GM20431 (cell line): ENCODE measurements around the gene SAXO2.
"Not testable (repeated sequence)": the region's sequence is repeated elsewhere in the genome, so short reads cannot be mapped to it uniquely, and the experiment has no call there.

Experiments used
- in situ Hi-C: fragments of 300-500 bp; cut with MseI, MboI; formaldehyde crosslinking; loops from one replicate; pipeline ENCODE4 v1.15.0; 2020; ENCODE audit warnings: low sequenced_read_pairs; ENCODE audit not compliant: unreplicated experiment

Gene SAXO2

DNA sequence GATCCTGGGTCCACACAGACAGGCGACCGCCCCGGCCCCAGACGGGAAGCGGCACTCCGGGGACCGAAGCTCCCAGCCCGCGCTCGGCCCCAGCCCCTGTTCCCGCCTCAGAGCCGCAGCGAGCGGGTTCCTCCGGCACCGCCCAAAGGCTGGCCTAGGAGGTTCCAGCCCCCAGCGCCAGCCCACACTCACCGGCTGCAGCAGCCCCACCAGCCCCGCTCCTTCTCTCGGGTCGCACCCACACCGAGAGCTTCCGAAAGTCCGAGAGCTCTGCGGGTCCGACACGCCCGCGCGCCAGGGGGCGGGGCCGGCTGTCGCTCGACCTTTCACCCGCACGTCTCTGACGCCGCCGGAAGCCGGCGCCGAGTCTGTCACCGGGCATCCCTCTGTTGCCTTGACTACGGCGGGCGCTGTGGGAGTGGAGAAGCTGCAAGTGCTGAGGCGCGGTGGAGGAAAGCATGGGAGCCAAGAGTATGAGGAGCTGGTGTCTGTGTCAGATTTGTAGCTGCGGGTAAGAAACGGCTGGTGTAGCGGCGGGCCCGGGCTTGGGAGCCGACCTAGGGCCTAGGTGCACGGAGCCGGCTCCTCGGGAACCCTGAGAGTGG lies at the start of gene SAXO2, which contains the start of gene EFL1:
TSS of gene SAXO2 (plus strand) at position 397 of the 605 bp plus-strand sequence. CDS start at position 459, 62 bp downstream.
TSS of gene EFL1 (minus strand) at position 313 of the 605 bp plus-strand sequence. CDS start 956 bp downstream, outside the sequence.
- in situ Hi-C loops, result no loop called here

- in situ Hi-C loops, result not testable (repeated sequence)
Measured at GRCh38 chr15:82216092-82216491, 46.5 kb upstream of the SAXO2 start.

DNA sequence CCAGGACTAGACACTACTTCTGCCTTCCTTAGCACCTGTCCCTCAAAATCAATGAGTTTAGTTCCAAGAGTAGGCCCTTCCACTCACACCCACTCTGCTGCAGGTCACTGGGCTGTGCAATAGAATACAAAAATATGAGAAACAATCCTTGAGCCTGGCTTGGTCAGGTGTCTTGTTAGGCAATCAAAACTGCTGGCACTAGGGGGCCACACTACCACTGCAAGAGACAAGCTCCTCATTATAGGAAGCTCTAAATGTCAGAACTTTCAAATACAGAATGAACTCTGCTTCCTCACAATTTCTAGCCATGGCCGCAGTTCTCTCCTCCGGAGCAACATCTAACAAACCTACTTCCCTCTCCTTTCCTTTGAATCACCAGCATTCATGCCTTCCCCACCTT lies 41.1 kb upstream of the SAXO2 start:
- in situ Hi-C loops, result not testable (repeated sequence)

DNA sequence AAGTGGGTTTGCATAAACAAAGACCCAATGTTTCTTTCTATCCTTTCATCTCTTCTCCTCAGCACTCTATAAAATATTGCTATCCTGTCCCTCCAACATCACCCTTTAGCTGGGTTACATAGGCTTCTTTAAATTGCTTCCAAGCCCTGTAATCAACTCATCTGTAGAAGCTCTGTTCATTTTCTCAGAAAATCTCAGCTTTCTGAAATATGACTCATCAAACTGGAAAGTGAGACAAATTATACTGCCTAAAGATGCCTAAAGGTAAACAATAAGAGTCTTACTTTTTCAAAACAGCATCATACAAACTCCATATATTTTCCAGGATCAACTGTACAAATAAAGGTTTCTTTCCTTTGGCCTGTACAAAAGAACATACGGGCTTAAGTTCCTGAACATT lies 33.9 kb upstream of the SAXO2 start:
- in situ Hi-C loops, result no loop called here

GRCh38 chr15:82231233-82231632 lies 31.4 kb upstream of the SAXO2 start:
- in situ Hi-C loops, result no loop called here

GRCh38 chr15:82231842-82232241 lies 30.8 kb upstream of the SAXO2 start:
- in situ Hi-C loops, result no loop called here

DNA sequence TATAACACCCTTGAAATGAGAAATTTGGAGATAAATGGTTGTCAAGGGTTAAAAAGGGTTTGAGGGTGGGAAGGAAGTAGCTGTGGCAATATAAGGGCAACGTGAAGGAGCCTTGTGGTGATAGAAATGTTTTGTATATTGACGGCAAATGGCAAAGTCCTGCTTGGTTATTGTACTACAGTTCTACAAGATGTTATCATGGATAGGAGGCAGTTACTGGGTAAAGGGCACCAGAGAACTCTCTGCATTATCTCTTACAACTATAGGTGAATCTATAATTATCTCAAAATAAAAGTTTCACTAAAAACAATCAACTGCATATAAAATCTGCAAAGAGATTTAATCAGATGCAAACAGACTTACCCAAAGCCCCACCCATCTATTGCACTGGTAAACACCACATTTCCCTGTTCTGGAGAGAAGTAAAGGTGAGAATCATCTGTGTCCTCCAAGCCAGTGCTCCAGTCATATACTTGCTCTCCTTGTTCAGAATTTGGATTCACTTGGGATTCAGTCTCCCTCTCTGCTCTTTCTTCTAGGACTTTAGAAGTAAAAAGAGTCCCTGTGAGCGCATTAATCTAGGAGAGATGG lies 24.6 kb upstream of the SAXO2 start:
- in situ Hi-C loops, result not testable (repeated sequence)

DNA sequence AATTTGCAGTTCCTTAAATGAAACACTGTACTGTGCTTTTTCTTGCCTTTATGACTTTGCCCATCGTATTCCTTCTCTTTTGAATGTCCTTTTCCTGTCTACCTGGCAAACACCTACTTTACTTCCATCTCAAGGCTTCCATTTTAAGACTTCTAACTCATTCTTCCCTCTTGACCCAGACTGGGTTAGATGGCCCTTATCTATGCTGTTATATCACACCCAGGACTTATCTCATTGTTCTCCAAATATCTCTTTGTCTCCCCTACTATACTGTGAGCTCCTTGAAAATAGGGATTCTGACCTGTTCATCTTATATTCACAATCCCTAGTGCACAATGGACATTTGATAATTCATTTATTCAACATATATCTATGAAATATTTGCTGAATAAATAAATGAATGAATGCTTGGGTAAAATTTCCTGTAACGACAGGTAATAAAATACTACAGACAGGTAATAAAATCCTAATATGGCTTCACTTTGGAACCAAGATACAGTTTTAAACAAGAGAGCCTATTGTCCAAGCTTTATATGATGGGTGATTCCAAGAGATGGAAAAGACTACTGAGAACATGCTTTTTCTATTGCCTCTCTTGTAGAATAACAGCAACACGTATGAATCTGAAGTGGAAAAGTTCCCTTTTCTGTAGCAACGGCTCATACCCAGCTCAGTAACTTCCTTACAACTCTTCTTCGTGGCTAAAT lies 22.8 kb upstream of the SAXO2 start:
- in situ Hi-C loops, result no loop called here

DNA sequence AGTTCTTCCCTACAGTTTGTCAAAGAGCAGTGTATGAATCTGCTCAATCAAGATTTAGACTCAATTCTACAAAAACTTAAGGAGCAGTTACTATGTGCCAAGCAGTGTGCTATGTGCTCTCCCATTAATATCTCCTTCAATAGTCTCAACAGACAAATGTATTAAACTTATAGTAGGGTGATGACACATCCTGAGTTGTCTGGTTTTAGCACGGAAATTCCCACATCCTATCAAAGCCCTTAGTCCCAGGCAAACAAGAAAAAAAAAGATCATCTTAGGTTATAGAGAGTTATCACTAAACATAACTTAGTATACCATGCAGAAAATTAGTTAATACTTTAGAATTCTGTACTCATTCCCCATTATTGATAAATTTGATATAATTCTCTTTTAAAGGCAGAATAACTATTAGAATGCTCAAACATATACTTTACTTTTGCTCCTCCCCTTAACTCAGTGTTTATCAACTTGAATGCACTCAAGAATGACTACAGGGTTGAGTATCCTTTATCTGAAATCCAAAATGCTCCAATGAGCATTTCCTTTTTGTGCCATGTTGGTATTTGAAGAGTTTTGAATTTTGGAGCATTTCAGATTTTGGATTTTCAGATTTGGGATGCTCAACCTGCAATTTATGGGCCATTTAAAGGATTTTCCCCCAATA lies 20.6 kb upstream of the SAXO2 start:
- in situ Hi-C loops, result not testable (repeated sequence)

- in situ Hi-C loops, result not testable (repeated sequence)
Measured at GRCh38 chr15:82243644-82244043, 19.0 kb upstream of the SAXO2 start.

DNA sequence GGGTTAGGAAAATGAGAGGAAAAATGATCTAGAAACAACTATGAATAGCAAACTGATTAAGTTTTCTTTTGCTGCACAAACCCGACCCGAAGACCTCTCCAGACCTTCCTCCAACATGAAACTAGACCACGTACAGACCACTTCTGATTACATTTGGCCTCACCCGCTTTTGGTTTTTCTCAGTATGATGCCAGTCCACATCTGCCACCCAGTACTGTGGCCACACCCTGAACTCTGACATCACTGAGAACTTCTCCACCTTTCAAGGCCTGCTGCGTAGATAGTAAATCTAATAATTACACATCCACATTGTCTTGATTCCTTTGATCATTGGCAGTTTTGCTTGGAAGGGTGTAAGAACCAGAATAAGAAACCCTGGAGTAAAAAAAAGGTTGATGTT lies 16.7 kb upstream of the SAXO2 start:
- in situ Hi-C loops, result not testable (repeated sequence)

DNA sequence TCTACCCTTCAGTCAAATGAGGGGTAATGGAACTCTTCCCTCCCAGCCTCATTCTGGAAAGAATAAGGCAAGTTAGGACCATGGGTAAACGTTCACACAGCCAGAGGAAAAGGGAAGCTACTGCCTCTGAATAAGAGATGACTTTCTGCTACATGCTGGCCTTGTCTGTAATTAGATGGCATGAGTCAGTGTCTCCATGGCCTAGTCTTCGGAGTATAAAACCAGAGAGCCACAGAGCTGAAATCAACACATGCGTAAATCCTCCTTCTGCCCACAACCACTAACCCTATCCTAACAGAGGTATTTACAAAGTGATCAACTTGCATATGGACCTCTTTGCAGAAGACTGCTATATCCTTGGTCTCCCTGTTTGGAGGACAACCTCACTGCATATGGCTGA lies 14.4 kb upstream of the SAXO2 start:
- in situ Hi-C loops, result not testable (repeated sequence)

DNA sequence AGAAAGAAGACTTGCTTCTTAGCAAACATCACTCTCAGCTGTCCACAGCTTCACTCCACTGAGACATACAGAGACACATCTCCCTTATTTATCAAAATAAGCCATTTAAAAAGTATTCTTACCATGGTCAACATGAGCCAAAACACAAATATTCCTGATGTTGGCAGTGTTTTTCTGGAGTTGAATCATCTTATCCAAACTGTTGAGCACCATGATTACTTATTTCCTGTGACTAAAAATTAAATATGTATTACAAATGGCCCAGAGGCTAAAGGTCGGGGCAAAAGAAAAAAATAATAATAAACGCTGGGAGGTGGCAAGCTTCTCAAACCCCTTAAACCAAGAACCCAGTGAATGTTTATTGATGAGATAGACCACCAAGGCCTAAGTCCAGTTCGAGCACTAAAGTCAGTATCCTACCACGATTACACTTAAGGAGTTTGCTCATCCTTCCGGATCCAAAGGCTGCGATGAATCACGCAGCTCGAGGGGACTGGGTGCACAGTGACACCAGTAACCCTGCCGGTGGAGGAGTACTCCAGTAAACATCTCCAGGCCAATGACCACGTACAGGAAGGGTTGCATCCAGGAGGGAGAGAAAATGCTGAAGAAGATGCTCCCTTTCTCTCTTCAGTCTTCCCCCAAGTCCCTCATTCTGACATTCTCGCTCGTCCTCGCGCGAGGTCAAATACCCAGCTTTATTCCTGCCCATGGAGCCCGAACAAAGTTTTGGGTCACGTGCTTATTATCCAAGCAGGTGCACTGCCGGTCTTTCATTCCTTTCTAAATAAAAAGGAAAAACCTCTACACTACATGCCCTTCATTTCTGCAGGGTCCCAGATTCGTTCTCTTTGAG lies 824 bp upstream of the SAXO2 start:
- in situ Hi-C loops, result not testable (repeated sequence)

- in situ Hi-C loops, result no loop called here
Measured at GRCh38 chr15:82263350-82263749, 732 bp downstream of the SAXO2 start.

DNA sequence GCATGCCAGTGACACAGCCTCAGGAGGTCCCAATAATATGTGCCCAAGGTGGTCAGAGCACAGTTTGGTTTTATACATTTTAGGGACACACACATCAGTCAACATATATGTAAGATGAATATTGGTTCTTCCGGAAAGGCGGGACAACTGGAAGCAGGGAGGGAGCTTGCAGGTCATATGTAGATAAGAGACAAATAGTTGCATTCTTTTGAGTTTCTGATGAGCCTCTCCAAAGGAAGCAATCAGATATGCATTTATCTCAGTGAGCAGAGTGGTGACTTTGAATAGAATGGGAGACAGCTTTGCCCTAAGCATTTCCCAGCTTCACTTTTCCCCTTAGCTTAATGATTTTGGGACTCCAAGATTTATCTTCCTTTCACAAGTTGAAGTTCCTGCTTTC lies 4.5 kb downstream of the SAXO2 start:
- in situ Hi-C loops, result not testable (repeated sequence)

DNA sequence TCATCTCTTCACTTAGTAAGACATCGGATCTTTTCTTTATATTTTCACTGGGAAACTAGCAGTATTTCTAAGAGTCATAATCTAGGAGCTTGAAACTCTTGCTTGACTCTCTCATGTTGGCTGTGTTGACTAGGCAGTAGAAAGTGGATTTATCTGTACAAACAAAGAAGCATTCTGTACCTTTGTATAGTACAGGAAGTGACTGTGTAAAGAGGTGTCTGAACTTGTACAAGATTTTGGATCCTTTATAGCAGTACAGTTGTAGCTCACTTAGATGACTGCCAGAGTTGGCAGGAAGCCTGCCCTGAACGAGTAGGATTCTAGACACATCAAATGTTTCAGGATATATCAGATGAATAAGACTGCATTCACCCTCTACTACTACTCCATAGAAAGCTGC lies 5.8 kb downstream of the SAXO2 start:
- in situ Hi-C loops, result not testable (repeated sequence)

GRCh38 chr15:82272154-82272553 lies 9.5 kb downstream of the SAXO2 start:
- in situ Hi-C loops, result no loop called here

GRCh38 chr15:82275410-82275809 lies 12.8 kb downstream of the SAXO2 start:
- in situ Hi-C loops, result no loop called here

DNA sequence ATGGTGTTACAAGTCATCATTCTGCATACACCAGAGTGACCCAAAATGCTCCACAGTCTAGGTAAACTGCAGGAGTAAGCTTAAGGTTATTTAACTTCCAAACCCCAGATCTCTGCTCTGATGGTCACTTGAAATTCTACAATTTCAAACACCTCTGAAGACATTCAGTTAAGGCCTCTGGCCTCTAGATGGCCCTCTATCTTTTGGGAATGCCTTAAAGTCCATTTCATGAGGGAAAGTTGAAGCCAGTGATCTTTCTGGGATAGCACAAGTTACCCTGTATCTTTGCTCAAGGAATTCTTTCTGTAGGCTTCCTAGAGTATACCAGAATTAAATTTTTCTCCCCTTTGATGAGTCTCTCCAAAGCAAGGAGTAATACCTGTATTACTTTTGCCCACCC lies 18.7 kb downstream of the SAXO2 start:
- in situ Hi-C loops, result not testable (repeated sequence)

DNA sequence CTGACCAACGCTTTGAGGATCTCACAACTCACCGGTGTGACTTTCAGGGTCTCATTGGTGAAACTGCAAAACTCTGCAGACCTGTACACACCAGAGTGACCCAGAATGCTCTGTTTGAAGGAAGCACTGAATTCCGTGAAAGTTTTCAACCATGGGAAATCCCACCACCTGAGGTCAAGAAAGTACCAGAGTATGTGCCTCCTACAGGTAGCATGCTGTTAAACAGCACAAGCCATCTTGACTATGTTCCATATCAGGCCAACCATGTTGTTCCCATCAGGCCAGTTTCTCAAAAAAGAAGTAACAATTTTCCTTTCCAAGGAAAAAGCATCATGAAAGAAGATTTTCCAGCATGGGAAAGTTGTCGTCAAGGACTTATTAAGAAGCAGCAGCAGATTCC lies 19.8 kb downstream of the SAXO2 start:
- in situ Hi-C loops, result not testable (repeated sequence)
